MG63 (cell line): ENCODE measurements around the gene TRIM5. TPM values are rescaled to one million over a fixed set of nuclear protein-coding genes. Genes with fewer than 3 reads are reported as not detected.

Experiments used
- total RNA-seq: library from RNA; depleted of rRNA; stranded (reverse); fragments of >200 nt; shearing (Covaris generic); gene quantifications from 2 replicates; pipeline ENCODE4 v1.2.3, GENCODE V29; 2014; ENCODE audit warnings: low replicate concordance; rRNA removed

Gene TRIM5
- total RNA-seq, 1 experiment from 2014 or later, result 33.9 TPM

Other genes starting within 250 kb of the TRIM5 start
- gene OR51I1, start 243.6 kb downstream of the TRIM5 start, total RNA-seq, result not detected in 2 replicates
- not detected in 2 replicates for gene OR51I2, start 235.8 kb downstream of the TRIM5 start, total RNA-seq
- not detected in 2 replicates for gene OR52D1, start 196.4 kb downstream of the TRIM5 start, total RNA-seq
- gene UBQLN3, start 175.1 kb downstream of the TRIM5 start, total RNA-seq, result not detected in 2 replicates
- gene UBQLNL, start 168.4 kb downstream of the TRIM5 start, total RNA-seq, result not detected in 2 replicates
- gene OR52H1, start 136.5 kb downstream of the TRIM5 start, total RNA-seq, result not detected in 2 replicates
- gene OR52B6, start 104.2 kb downstream of the TRIM5 start, total RNA-seq, result not detected in 2 replicates
- 2.5 and 4.1 TPM in 2 replicates for gene TRIM6, start 88.4 kb downstream of the TRIM5 start, total RNA-seq
- 10.7 and 10.8 TPM in 2 replicates for gene TRIM34, start 60.1 kb downstream of the TRIM5 start, total RNA-seq
- 1.7 and 8.8 TPM in 2 replicates for gene TRIM22, start 4.7 kb upstream of the TRIM5 start, total RNA-seq
- gene OR56B1, start 51.4 kb upstream of the TRIM5 start, total RNA-seq, result not detected in 2 replicates
- not detected in 2 replicates for gene OR52N4, start 69.2 kb upstream of the TRIM5 start, total RNA-seq
- gene OR52N5, start 98.3 kb upstream of the TRIM5 start, total RNA-seq, result not detected in 2 replicates
- gene OR52N1, start 106.2 kb upstream of the TRIM5 start, total RNA-seq, result not detected in 2 replicates
- gene OR52N2, start 123.8 kb upstream of the TRIM5 start, total RNA-seq, result not detected in 2 replicates
- not detected in 2 replicates for gene OR52E6, start 156.8 kb upstream of the TRIM5 start, total RNA-seq
- gene OR52E8, start 172.6 kb upstream of the TRIM5 start, total RNA-seq, result not detected in 2 replicates
- gene OR52E4, start 195.6 kb upstream of the TRIM5 start, total RNA-seq, result not detected in 2 replicates
- gene OR52E5, start 208.1 kb upstream of the TRIM5 start, total RNA-seq, result not detected in 2 replicates